Stimulated activated CD4-positive, alpha-beta T cell treated with anti-CD3 and anti-CD28 coated beads, Interleukin-1b, Interleukin-23, amount 100 ng/mL, for 1 hour (primary cell): ENCODE results near the gene MMUT.
"Not testable (repeated sequence)": the region's sequence is repeated elsewhere in the genome, so short reads cannot be mapped to it uniquely, and the experiment has no call there.

Experiments used
- DNase-seq, 2 donors: peaks; one replicate each; pipeline ENCODE4 v3.0.0-alpha.2; 2020; ENCODE audit warnings: low read depth in 2 of 2

Gene MMUT

GRCh38 chr6:49462927-49463611 is at the start of gene MMUT, which contains the start of gene CENPQ:
Gene MMUT (minus strand): TSS chr6:49463253. CDS start chr6:49459466, 3,787 bp downstream.
Gene CENPQ (plus strand): TSS chr6:49463370. CDS start chr6:49470177, 6,807 bp downstream.
- DNase-seq, result peak; percentile 66 to 75

DNA sequence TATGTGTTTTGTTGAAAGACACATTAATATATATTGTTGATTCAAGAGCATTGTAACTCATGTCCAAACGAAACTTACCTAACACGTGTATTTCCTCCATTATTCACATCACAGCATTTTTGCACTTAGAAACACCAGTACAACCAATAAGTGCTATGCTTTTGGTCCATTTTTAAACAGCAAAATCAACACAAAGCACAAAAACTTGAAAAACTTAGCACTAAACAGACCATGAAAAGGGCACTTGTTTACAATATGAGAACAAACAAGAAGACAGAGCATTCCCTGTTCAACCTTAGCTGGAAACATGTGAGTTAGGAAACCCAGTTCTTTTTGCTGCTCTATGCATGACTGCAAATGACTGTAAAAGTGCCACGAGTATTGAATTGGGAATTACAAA is 46.3 kb upstream of the MMUT start:
- DNase-seq, result no peak

DNA sequence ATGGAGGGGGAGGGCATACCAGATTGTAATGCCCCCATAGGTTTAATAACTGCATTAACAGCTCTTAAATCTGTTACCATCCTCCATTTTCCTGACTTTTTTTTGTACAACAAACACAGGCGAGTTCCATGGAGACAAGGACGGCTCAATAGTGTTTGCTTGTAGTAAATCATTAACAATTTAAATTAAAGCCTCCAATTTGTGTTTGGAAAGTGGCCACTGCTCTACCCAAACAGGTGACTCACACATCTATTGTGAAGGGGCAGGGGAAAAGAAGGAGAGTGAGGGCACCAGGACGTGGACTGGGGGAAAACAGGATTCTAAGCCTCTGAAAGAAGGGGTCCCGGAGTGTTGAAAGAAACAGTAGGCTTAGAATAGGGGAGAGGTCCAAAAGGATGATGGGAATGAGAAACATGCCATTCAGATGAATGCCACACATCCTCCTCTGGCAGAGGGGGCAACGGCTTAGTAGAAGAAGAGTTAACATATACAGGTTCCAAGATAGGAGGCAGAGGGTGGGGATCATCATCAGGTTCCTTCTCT is 43.6 kb upstream of the MMUT start:
- no peak for DNase-seq

DNA sequence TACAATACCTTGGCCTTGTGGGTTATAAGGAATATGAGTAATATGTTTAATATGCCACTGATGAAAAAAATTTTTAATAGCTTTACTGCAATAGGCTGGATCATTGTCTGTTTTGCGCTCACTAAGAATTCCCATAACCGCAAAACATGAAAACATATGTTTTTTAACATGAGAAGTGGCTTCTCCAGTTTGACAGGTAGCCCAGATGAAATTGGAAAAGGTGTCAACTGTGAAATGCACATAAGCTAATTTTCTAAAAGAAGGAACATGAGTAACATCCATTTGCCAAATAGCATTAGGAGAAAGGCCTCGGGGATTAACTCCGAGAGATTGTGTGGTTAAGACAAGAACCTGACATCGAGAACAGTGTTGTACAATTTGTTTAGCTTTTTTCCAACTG is 41.6 kb upstream of the MMUT start:
- no peak for DNase-seq

- no peak for DNase-seq
Measured at GRCh38 chr6:49499623-49500022, 36.6 kb upstream of the MMUT start, which contains the start of gene GLYATL3. Gene GLYATL3 (plus strand): TSS chr6:49499923. CDS start chr6:49511991, 12,068 bp downstream.

DNA sequence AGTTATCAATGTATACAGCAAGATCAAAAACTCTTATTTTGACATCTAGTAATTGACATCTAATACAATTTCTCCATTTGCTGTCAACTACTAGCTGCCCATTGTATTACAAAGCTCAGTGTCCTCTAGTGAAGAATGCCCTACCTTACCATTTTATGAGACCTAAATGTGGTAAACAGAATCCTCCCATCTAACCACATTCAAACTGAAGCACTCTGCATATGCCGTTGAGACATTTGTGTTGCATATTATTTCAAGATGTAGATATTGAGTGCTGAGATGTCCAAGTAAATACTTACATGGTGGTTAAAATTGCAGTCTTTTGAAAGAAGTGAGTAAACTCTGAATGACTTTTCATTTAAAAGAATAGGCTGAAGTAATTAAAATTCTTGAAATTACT is 36.1 kb upstream of the MMUT start:
- no peak for DNase-seq

- no peak for DNase-seq
Measured at GRCh38 chr6:49497304-49497703, 34.3 kb upstream of the MMUT start.

GRCh38 chr6:49490633-49491032 is 27.6 kb upstream of the MMUT start:
- no peak for DNase-seq

DNA sequence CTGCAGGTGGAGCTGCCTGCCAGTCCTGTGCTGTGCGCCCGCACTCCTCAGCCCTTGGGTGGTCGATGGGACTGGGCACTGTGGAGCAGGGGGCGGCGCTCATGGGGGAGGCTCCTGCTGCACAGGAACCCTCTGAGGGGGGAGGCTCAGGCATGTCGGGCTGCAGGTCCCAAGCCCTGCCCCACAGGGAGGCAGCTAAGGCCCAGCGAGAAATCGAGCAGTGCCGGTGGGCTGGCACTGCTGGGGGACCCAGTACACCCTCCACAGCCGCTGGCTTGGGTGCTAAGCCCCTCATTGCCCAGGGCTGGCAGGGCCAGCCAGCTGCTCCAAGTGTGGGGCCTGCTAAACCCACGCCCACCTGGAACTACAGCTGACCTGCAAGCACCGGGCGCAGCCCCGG is 20.3 kb upstream of the MMUT start:
- not testable (repeated sequence) for DNase-seq

GRCh38 chr6:49481846-49482245 is 18.8 kb upstream of the MMUT start:
- not testable (repeated sequence) for DNase-seq

GRCh38 chr6:49479308-49479970 is 16.4 kb upstream of the MMUT start:
- DNase-seq, result no peak

DNA sequence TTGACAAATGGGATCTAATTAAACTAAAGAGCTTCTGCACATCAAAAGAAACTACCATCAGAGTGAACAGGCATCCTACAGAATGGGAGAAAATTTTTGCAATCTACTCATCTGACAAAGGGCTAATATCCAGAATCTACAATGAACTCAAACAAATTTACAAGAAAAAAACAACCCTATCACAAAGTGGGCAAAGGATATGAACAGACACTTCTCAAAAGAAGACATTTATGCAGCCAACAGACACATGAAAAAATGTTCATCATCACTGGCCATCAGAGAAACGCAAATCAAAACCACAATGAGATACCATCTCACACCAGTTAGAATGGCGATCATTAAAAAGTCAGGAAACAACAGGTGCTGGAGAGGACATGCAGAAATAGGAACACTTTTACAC is 13.5 kb upstream of the MMUT start:
- not testable (repeated sequence) for DNase-seq

GRCh38 chr6:49468042-49468441 is 5.0 kb upstream of the MMUT start:
- no peak for DNase-seq

DNA sequence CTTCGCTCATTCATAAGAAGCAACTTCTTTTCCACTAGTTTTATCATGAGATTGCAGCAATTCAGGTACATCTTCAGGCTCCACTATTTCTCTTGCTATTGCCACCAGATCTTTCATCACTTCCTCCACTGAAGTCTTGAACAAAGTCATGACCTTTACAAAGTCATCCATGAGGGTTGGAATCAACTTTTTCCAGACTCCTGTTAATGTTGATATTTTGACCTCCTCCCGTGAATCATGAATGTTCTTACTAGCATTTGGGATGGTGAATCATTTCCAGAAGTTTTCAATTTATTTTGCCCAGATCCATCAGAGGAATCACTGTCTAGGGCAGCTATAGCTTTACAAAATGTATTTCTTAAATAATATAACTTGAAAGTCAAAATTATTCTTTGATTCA is 1.6 kb upstream of the MMUT start:
- no peak for DNase-seq

- no peak for DNase-seq
Measured at GRCh38 chr6:49463612-49463967, 537 bp upstream of the MMUT start.

DNA sequence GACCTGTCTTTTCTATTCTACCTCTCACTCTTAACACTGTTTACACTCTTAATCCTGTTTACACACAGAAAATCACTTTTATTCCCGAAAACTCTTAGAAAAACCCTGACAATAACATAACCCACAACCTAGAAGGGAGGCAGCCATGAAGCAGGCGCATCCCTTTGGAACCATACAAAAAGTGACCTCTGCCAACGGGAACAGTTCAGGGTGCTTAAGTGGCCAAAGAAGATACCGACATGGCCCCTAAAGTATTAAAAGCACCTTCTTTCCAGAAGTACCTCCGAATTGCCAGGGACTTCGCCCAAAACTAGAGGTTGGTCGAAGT is 490 bp downstream of the MMUT start:
- no peak for DNase-seq

DNA sequence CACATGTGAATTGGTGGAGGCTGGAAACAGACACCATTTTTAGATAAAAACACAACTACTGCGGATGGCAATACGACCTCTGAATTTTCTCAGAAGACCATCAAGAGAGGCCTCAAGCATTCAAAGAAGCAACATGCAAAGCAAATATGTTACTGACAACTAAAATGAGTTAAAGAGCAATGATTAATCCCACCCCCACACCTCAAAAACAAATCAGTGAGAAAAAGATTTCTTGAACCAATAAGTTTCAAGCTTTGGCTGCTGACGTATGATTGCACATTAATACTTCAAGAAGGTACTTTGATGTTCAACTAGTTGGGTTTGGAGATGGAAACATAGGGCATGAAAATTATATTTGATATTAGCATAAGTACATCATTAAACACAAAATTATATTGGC is 982 bp downstream of the MMUT start:
- no peak for DNase-seq

- DNase-seq, result no peak
Measured at GRCh38 chr6:49457771-49458170, 5.3 kb downstream of the MMUT start.

DNA sequence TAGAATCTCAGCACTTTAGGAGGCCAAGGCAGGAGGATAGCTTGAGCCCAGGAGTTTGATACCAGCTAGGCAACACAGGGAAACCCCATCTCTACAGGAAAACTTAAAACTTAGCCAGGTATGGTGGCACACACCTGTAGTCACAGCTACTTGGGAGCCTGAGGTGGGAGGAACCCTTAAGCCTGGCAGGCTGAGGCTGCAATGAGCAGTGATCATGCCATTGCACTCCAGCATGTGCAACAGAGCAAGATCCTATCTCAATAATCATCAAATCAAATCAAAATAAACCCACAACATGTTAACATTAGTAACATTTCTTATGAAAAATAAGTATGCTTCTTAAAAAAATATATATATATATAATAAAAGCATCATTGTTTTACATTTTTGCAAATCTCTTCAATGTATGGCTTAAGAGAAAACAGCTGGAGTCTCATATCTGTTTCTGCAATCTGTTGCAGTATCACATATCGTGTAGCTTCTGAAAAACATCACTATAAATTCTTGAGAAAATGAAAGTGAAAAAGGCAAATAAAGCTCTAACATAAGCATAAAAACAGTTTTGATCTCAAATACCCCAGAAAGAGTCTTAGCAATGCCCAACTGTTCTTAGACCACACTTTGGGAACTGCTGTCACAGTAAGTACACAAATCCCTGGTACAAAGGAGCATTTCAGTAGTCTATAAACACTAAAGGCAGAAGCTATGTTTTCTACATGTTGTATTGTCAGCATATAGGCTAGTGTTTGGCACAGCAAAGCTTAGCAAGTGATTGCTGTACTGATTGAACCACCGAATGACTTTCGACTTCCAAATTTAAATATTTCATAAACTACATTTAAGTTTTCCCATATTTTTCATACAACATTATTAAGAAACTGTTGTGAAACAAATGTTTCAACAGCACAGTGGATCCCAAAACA is 8.0 kb downstream of the MMUT start:
- DNase-seq, result no peak

DNA sequence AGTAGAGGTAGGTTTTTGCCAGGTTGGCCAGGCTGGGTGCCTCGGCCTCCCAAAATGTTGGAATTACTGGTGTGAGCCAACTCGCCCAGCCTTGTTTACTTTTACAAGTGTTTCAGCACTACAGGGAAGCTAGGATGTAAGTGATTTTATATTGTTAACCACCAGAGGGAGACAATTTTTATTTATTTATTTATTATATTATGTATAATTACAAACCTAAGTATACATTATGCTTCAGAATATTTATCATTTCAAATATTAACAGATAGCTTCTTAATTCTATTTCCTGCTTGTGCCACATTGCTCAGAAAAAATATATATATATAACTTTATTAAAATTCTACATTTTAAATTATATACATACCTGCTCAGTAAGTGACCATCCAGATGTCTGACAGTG is 9.8 kb downstream of the MMUT start:
- DNase-seq, result no peak

DNA sequence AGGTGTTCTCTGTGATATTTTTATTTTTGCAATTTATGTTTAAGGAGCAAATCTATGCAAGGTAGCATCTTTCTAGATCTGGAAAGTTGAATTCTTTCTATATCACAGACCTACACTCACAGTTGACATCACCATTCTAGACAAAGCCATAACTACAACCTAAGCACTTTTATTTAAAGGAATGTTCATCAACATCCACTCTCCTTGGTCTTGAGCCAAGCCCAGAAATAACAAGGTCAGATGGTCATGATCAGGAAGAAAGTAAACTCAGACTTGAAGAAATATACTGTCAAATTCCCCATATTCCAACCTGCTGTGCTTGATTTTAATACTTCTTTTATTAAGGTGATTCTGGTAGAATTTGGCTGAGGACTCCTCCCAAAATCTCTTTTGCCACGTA is 32.2 kb downstream of the MMUT start:
- no peak for DNase-seq

DNA sequence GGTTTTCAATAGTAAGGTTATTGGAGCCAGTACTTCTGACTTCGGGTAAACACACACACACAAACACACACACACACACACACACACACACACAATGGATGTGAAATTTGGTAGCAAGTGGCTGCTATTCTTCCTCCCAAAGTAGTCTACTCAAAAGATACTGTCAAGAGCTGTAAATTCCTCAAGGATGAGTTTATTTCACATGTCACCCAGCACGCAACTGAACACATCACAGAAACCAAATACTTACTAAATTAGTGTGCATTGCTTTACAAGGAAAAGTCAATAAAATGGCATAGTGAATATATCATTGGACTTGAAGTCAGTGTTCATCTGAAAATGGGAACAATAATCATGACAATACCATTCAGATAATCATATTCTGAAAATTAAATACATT is 32.9 kb downstream of the MMUT start:
- no peak for DNase-seq
